PC-3 (cell line): ENCODE measurements around the gene PXMP4. TPM values are rescaled to one million over a fixed set of nuclear protein-coding genes. Genes with fewer than 3 reads are reported as not detected.

Experiments used
- ATAC-seq: fragments of 200-7000 bp; cut with Tn5 transposase; 2 replicates; pipeline ENCODE4 v1.9.1; 2020; ENCODE audit warnings: mild to moderate bottlenecking, moderate library complexity
- BruUV-seq: library from RNA; stranded (reverse); fragments of 400-500 nt; replicated peaks from 2 replicates; lab custom pipeline; 2021; lab: Mats Ljungman, UMichigan
- CTCF ChIA-PET: fragments of 300-600 bp; sonication (Branson Sonifier 250); formaldehyde crosslinking; loops from one replicate; lab custom pipeline; 2022; ENCODE audit warnings: antibody characterized with exemption; lab: Charles Lee
- POLR2A ChIA-PET: fragments of 300-600 bp; sonication (Branson Sonifier 250); formaldehyde crosslinking; loops from one replicate; lab custom pipeline; 2022; ENCODE audit warnings: antibody characterized with exemption; ENCODE audit not compliant: unreplicated experiment; lab: Charles Lee
- DNase-seq: peaks from one replicate; pipeline ENCODE4 v3.0.0-alpha.2; 2015
- H2AFZ ChIP-seq: fragments of 300-600 bp; sonication (generic); 2 replicates; pipeline ENCODE4 v1.6.0; 2016; ENCODE audit warnings: antibody characterized with exemption, low read length
- H3F3A ChIP-seq: fragments of 300-600 bp; sonication (generic); one replicate; pipeline ENCODE4 v1.6.0; 2017; ENCODE audit warnings: antibody characterized with exemption, low read length, control low read depth, mild to moderate bottlenecking; ENCODE audit not compliant: unreplicated experiment
- H3K27ac ChIP-seq: fragments of 300-600 bp; sonication (generic); 2 replicates; pipeline ENCODE4 v1.5.1; 2016; ENCODE audit warnings: mild to moderate bottlenecking, low read length
- H3K27me3 ChIP-seq: fragments of 300-600 bp; sonication (generic); 2 replicates; pipeline ENCODE4 v1.6.1; 2016; ENCODE audit warnings: low read length, mixed read lengths
- H3K36me3 ChIP-seq: fragments of 300-600 bp; sonication (generic); 2 replicates; pipeline ENCODE4 v1.6.1; 2016; ENCODE audit warnings: low read depth, mixed run types, low read length, mixed read lengths
- H3K4me1 ChIP-seq: fragments of 300-600 bp; sonication (generic); 2 replicates; pipeline ENCODE4 v1.5.1; 2016; ENCODE audit warnings: low read length; ENCODE audit not compliant: insufficient read depth
- H3K4me2 ChIP-seq: fragments of 300-600 bp; sonication (generic); 2 replicates; pipeline ENCODE4 v1.6.0; 2016; ENCODE audit warnings: low read length
- H3K4me3 ChIP-seq: fragments of 300-600 bp; sonication (generic); 2 replicates; pipeline ENCODE4 v1.5.1; 2016; ENCODE audit warnings: mild to moderate bottlenecking, low read length, mixed read lengths
- H3K79me2 ChIP-seq: fragments of 300-600 bp; sonication (generic); 2 replicates; pipeline ENCODE4 v1.6.1; 2017; ENCODE audit warnings: low read length, mixed read lengths
- H3K9ac ChIP-seq: fragments of 300-600 bp; sonication (generic); 2 replicates; pipeline ENCODE4 v1.6.0; 2016; ENCODE audit warnings: mild to moderate bottlenecking, low read length
- H3K9me2 ChIP-seq: fragments of 300-600 bp; sonication (generic); replicated peaks from 2 replicates; pipeline ENCODE4 v1.6.1; 2016; ENCODE audit warnings: mixed run types, low read length, mixed read lengths
- H3K9me3 ChIP-seq: fragments of 300-600 bp; sonication (generic); 2 replicates; pipeline ENCODE4 v1.6.1; 2016; ENCODE audit warnings: low read length, mixed read lengths
- H4K20me1 ChIP-seq: fragments of 300-600 bp; sonication (generic); 2 replicates; pipeline ENCODE4 v1.6.1; 2016; ENCODE audit warnings: low read length, mixed read lengths
- CTCF ChIP-seq: fragments of 300-600 bp; sonication (generic); conservative IDR thresholded peaks from 2 replicates; pipeline ENCODE4 v1.5.1; 2017; ENCODE audit warnings: antibody characterized with exemption, low read depth, mild to moderate bottlenecking, low read length
- EZH2 ChIP-seq: fragments of 300-600 bp; sonication (generic); IDR thresholded peaks from one replicate; pipeline ENCODE4 v1.6.1; 2017; ENCODE audit warnings: antibody characterized with exemption, mild to moderate bottlenecking, low read length; ENCODE audit not compliant: unreplicated experiment
- EZH2phosphoT487 ChIP-seq: fragments of 300-600 bp; sonication (generic); IDR thresholded peaks from 2 replicates; pipeline ENCODE4 v1.6.1; 2018; ENCODE audit warnings: mild to moderate bottlenecking, antibody characterized with exemption, low read length, borderline replicate concordance
- intact Hi-C: fragments of 100-400 bp; cut with micrococcal nuclease; formaldehyde crosslinking; loops from 2 replicates; pipeline ENCODE4 v1.9.0; 2023
- total RNA-seq: library from RNA; depleted of rRNA; stranded (reverse); fragments of >200 nt; gene quantifications from 2 replicates; pipeline ENCODE4 v1.2.3, GENCODE V29; 2014

The PXMP4 gene
- total RNA-seq, 1 experiment from 2014 or later = not detected

- Histone ChIP-seq H4K20me1 (no peaks in the 10 kb centered on the region), H3K9me3 (no peaks in the 10 kb centered on the region), H3K79me2 (no peaks in the 10 kb centered on the region), H3K9me2 (no peaks in the 10 kb centered on the region), H3K9ac (no peak overlapping the region), H3F3A (no peaks in the 10 kb centered on the region), H3K4me2 (no peak overlapping the region), H3K27me3 (no peaks in the 10 kb centered on the region), H2AFZ (no peak overlapping the region), H3K4me3 (no peak overlapping the region), H3K27ac (no peak overlapping the region), H3K36me3 (no peaks in the 10 kb centered on the region), H3K4me1 (no peaks in the 10 kb centered on the region)
- TF ChIP-seq CTCF = no peak
- TF ChIP-seq EZH2 = no peak
- no peak for TF ChIP-seq EZH2phosphoT487
- DNase-seq = no peak
- ChIA-PET POLR2A (no interaction called here), CTCF (no interaction called here)
- BruUV-seq = no TSS peak
- ATAC-seq = no peak
- intact Hi-C loops = no loop called here
Measured at GRCh38 chr20:33727115-33727479, 7.0 kb upstream of the PXMP4 start.

GRCh38 chr20:33725607-33726264, 5.6 kb upstream of the PXMP4 start:
- Histone ChIP-seq H3K79me2 (no peaks in the 10 kb centered on the region), H3K4me3 (no peak overlapping the region), H3K4me1 (no peaks in the 10 kb centered on the region), H3K4me2 (no peak overlapping the region), H3K9me2 (no peaks in the 10 kb centered on the region), H3F3A (no peaks in the 10 kb centered on the region), H4K20me1 (no peaks in the 10 kb centered on the region), H3K9me3 (no peaks in the 10 kb centered on the region), H3K36me3 (no peaks in the 10 kb centered on the region), H2AFZ (no peak overlapping the region), H3K27ac (no peak overlapping the region), H3K27me3 (no peaks in the 10 kb centered on the region), H3K9ac (no peak overlapping the region)
- intact Hi-C loops = no loop called here
- ChIA-PET POLR2A (no interaction called here), CTCF (no interaction called here)
- no TSS peak for BruUV-seq
- DNase-seq (no peak), ATAC-seq (no peak)
- TF ChIP-seq EZH2phosphoT487 (no peak), CTCF (no peak), EZH2 (no peak)

- Histone ChIP-seq H4K20me1 (no peaks in the 10 kb centered on the region), H3K36me3 (no peaks in the 10 kb centered on the region), H3K4me3 (no peak overlapping the region), H3K4me1 (no peaks in the 10 kb centered on the region), H3K27ac (no peak overlapping the region), H3K9ac (no peak overlapping the region), H3K27me3 (no peaks in the 10 kb centered on the region), H3K9me3 (no peaks in the 10 kb centered on the region), H2AFZ (no peak overlapping the region), H3F3A (no peaks in the 10 kb centered on the region), H3K9me2 (no peaks in the 10 kb centered on the region), H3K79me2 (no peaks in the 10 kb centered on the region), H3K4me2 (no peak overlapping the region)
- intact Hi-C loops = no loop called here
- CTCF ChIA-PET = no interaction called here
- POLR2A ChIA-PET = no interaction called here
- DNase-seq = no peak
- BruUV-seq = no TSS peak
- ATAC-seq = no peak
- TF ChIP-seq EZH2phosphoT487 (no peak), CTCF (no peak)
Measured at GRCh38 chr20:33724439-33725094, 4.5 kb upstream of the PXMP4 start.
